Tibial nerve (tissue), 4 donors: ENCODE measurements around the gene TRPV4. TPM values are rescaled to one million over a fixed set of nuclear protein-coding genes. Genes with fewer than 3 reads are reported as not detected.

Experiments used
- DNase-seq, 2 donors: peaks; one replicate each; pipeline ENCODE4 v3.0.0-alpha.2; 2019; ENCODE audit warnings: low spot score in 2 of 2
- H3K27ac ChIP-seq, 4 donors: fragments of 200-600 bp; sonication (generic) in 3 of 4; one replicate each; pipeline ENCODE4 v1.5.1; 2017 to 2019; ENCODE audit warnings: mild to moderate bottlenecking in 1 of 4
- H3K27me3 ChIP-seq, 2 donors: fragments of 200-600 bp; sonication (generic) in 1 of 2; one replicate each; pipeline versions ENCODE4 v1.5.1 to v1.6.0; 2017 to 2019
- H3K36me3 ChIP-seq, 3 donors: fragments of 200-600 bp; sonication (generic); one replicate each; pipeline ENCODE4 v1.5.1; 2018 to 2019
- H3K4me1 ChIP-seq, 4 donors: fragments of 200-600 bp; sonication (generic) in 3 of 4; one replicate each; pipeline ENCODE4 v1.5.1; 2017 to 2019
- H3K4me3 ChIP-seq, 4 donors: fragments of 200-600 bp; sonication (generic) in 3 of 4; one replicate each; pipeline ENCODE4 v1.5.1; 2017 to 2019; ENCODE audit warnings: mild to moderate bottlenecking in 1 of 4, moderate library complexity in 1 of 4
- H3K9me3 ChIP-seq, 4 donors: fragments of 200-600 bp; sonication (generic) in 3 of 4; one replicate each; pipeline ENCODE4 v1.5.1; 2017 to 2019
- EP300 ChIP-seq, 2 donors: sonication (generic); formaldehyde crosslinking; IDR thresholded peaks; one replicate each; pipeline ENCODE4 v1.6.1; 2017; ENCODE audit warnings: antibody characterized with exemption in 2 of 2, mild to moderate bottlenecking in 1 of 2
- POLR2A ChIP-seq, 2 donors: fragments of 450-650 bp; IDR thresholded peaks; one replicate each; pipeline ENCODE4 v1.6.1; 2017; ENCODE audit warnings: antibody characterized with exemption in 2 of 2, mild to moderate bottlenecking in 2 of 2, moderate library complexity in 2 of 2
- whole genome bisulfite sequencing, 2 donors: methylation state at CpG; one replicate each; pipeline ENCODE4 v1.1.5; 2018; 5-methylcytosine and 5-hydroxymethylcytosine counted together
- total RNA-seq, 4 donors: library from RNA; depleted of rRNA; stranded (reverse); fragments of >200 nt; gene quantifications; one replicate each; pipeline ENCODE4 v1.1.0, GENCODE V29; 2016
- TF ChIP-seq, protein P1 (sequence below), 5 experiments: fragments of 200-600 bp in 3 of 5; fragments of 450-650 bp in 2 of 5; sonication (generic) in 3 of 5; IDR thresholded peaks; one replicate each; pipeline ENCODE4 v1.5.1; 2016 to 2019; ENCODE audit warnings: antibody characterized with exemption in 5 of 5, mild to moderate bottlenecking in 3 of 5, moderate library complexity in 2 of 5

TRPV4 gene
- total RNA-seq, 4 donors from 2014 or later = 0.42 to 3.0 (median 1.4) TPM

DNA sequence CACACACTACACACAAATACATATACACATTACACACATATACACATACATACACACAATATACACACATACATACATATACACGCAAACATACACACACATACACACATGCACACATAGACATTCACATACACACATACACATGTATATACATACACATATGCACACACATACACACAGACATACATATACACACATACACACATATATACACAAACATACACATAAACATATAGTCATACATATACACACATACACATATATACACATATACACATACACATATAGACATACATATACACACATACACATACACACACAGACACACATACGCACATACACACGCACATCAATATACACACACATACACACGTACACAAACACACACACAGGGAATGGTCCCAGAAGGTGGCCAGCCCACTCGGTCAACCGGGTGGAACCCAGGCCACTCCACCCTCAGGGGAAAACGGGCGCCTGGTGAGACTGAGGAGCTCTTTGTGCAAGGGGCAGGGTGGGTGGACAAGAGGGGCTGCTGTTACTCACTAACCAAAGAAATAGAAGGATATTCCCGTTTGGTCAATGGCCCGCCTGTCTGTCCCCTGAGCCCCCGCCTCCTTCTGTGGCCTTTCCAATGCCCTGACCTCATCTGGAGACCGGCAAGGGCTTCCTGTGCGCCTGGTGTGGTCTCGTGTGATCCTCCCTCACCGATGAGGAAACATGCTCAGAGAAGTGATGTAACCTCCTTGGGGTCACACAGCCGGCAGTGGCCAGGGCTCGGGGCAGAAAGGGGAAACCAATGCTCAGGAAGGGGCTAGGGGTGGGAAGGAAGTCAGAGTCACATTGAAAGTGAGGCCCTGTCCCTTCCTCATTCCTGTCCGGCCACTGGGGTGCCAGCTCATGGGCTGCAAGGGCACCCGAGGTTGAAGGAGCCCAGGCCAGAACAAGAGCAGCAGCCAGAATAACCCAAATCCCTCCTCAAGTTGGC lies 5.3 kb downstream of the TRPV4 start:
- TF ChIP-seq POLR2A (IDR thresholded peaks at IDR 0.05) (no peak), EP300 (IDR thresholded peaks at IDR 0.05) (peak in 1 of 2 donors; percentile 71)
- 31 to 37% methylated on average over 18 to 19 of the region's 19 CpGs for WGBS, 2 donors
- Histone ChIP-seq H3K4me1 (peaks cover 0 to 26% (median under 1%) of the 10 kb centered on the region in 4 donors), H3K36me3 (no peaks in the 10 kb centered on the region), H3K27me3 (peaks cover 0 to 21% of the 10 kb centered on the region in 2 donors), H3K4me3 (no peak overlapping the region), H3K27ac (peak overlapping the region in 2 of 4 donors; percentile 37 to 65), H3K9me3 (no peaks in the 10 kb centered on the region)
- DNase-seq = peak; percentile 26 to 31

DNA sequence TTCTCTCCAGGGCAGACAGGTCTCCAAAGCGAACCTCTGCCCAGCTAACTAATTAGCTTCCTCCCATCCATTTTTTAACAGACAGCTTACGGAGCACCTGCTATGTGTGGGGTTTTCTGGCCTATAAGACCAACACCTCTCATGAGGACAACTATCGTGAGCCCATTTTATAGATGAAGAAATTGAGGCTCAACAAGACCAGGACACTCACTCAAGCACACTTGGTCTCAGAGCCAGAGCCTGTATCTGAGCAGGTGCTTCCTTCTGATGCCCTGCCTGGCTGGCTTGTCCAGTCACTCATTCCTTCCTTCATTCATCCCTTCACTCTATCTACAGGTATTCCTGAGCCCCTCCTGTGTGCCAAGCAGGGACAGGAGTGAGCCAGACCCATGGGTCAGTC lies 6.1 kb downstream of the TRPV4 start:
- 89 to 92% methylated on average over 3 of the region's 3 CpGs for WGBS, 2 donors
- H3K27ac ChIP-seq = no peak overlapping the region
- H3K4me3 ChIP-seq = no peak overlapping the region
- no peaks in the 10 kb centered on the region for H3K36me3 ChIP-seq
- no peak for DNase-seq
- no peaks in the 10 kb centered on the region for H3K9me3 ChIP-seq
- H3K4me1 ChIP-seq = peaks cover 0 to 20% (median 0%) of the 10 kb centered on the region in 4 donors
- H3K27me3 ChIP-seq = peaks cover 0 to 13% of the 10 kb centered on the region in 2 donors
- TF ChIP-seq POLR2A (IDR thresholded peaks at IDR 0.05) (no peak), EP300 (IDR thresholded peaks at IDR 0.05) (no peak)
- TF ChIP-seq, protein P1, sequence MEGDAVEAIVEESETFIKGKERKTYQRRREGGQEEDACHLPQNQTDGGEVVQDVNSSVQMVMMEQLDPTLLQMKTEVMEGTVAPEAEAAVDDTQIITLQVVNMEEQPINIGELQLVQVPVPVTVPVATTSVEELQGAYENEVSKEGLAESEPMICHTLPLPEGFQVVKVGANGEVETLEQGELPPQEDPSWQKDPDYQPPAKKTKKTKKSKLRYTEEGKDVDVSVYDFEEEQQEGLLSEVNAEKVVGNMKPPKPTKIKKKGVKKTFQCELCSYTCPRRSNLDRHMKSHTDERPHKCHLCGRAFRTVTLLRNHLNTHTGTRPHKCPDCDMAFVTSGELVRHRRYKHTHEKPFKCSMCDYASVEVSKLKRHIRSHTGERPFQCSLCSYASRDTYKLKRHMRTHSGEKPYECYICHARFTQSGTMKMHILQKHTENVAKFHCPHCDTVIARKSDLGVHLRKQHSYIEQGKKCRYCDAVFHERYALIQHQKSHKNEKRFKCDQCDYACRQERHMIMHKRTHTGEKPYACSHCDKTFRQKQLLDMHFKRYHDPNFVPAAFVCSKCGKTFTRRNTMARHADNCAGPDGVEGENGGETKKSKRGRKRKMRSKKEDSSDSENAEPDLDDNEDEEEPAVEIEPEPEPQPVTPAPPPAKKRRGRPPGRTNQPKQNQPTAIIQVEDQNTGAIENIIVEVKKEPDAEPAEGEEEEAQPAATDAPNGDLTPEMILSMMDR (IDR thresholded peaks at IDR 0.05) = no peak

DNA sequence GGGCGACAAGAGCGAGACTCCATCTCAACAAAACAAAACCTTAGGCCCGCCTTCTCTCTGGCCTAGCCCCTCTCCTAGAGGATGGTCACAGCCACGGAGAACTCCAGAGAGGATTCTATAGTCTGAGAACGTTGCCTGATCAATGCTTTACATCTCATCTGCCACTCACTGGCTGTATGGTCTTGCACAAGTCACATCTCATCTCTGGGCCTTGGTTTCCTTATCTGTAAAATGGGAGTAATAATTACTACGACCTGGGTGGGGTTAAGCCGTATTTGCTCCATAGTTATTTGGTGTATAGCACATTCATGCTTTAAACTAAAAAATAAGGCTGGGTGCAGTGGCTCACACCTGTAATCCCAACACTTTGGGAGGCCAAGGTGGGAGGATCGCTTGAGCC lies 8.5 kb downstream of the TRPV4 start:
- Histone ChIP-seq H3K27ac (no peak overlapping the region), H3K4me1 (peaks cover 0 to 18% (median 0%) of the 10 kb centered on the region in 4 donors), H3K36me3 (no peaks in the 10 kb centered on the region), H3K27me3 (no peaks in the 10 kb centered on the region), H3K4me3 (no peak overlapping the region), H3K9me3 (no peaks in the 10 kb centered on the region)
- DNase-seq = no peak
- TF ChIP-seq POLR2A (IDR thresholded peaks at IDR 0.05) (no peak), EP300 (IDR thresholded peaks at IDR 0.05) (no peak)
- TF ChIP-seq, protein P1 (IDR thresholded peaks at IDR 0.05) = no peak
- WGBS, 2 donors = 87 to 90% methylated on average over 8 of the region's 8 CpGs

DNA sequence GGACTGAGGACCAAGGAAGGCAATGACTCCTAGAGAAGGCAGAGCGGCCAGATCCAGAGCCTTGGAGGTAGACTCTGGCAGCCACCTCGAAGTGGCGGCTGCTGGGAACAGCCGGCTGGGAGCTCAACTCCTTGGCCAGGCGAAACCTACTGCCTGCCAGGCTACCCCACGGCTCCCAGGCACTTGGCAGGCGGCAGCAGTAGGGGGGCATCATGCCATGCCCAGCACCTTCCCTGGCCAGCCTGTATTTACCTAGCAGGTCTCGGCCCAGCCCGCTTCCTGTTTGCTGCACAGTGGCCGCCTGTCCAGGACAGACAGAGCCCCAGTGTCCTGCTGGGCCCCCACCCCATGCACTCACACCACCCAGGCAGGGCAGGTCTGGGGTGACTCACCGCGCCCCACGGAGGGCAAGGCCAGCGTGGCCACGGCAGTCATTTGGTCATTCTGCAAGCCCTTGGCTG lies 10.2 kb downstream of the TRPV4 start:
- DNase-seq = no peak
- Histone ChIP-seq H3K36me3 (no peaks in the 10 kb centered on the region), H3K4me1 (peaks cover 0 to 11% (median 0%) of the 10 kb centered on the region in 4 donors), H3K27ac (no peak overlapping the region), H3K27me3 (peaks cover 0 to 2% of the 10 kb centered on the region in 2 donors), H3K9me3 (no peaks in the 10 kb centered on the region), H3K4me3 (no peak overlapping the region)
- WGBS, 2 donors = 65 to 66% methylated on average over 13 to 15 of the region's 15 CpGs
- TF ChIP-seq, protein P1 (IDR thresholded peaks at IDR 0.05) = no peak
- no peak for TF ChIP-seq POLR2A (IDR thresholded peaks at IDR 0.05)
- TF ChIP-seq EP300 (IDR thresholded peaks at IDR 0.05) = no peak

DNA sequence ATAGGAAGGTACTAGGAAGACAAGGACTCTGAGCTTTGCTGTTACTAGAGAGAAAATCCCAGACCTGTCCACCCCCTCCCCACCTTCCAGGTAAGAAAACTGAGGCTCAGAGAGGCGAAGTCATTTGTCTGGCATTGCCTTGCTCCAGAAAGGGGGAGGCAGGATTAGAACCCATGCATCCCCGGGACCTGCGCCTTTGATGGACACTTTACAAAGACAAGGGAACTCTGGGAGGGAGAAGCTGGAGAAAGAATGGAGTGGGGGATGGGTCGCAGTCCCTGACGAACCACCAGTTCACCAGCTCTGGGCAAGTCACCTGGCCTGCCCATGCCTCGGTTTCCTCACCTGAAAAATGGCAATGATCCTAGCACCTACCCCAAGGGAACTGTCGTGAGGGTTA lies 10.8 kb downstream of the TRPV4 start:
- TF ChIP-seq, protein P1 (IDR thresholded peaks at IDR 0.05) = no peak
- TF ChIP-seq POLR2A (IDR thresholded peaks at IDR 0.05) (no peak), EP300 (IDR thresholded peaks at IDR 0.05) (no peak)
- no peaks in the 10 kb centered on the region for H3K36me3 ChIP-seq
- no peak for DNase-seq
- peaks cover 0 to 6% (median 0%) of the 10 kb centered on the region in 4 donors for H3K4me1 ChIP-seq
- no peak overlapping the region for H3K4me3 ChIP-seq
- peaks cover 0 to 2% of the 10 kb centered on the region in 2 donors for H3K27me3 ChIP-seq
- H3K9me3 ChIP-seq = no peaks in the 10 kb centered on the region
- H3K27ac ChIP-seq = no peak overlapping the region
- 73 to 77% methylated on average over 7 of the region's 7 CpGs for WGBS, 2 donors
